Thymus (tissue), 14 donors: ENCODE results near the gene RNU6-1. TPM values are rescaled to one million over a fixed set of nuclear protein-coding genes. Genes with fewer than 3 reads are reported as not detected.

Experiments used
- DNase-seq, 9 donors: peaks; one replicate each; pipeline ENCODE4 v3.0.0-alpha.2; 2013; ENCODE audit warnings: low spot score in 9 of 9, low read depth in 6 of 9, missing footprints in 1 of 9
- H3K27ac ChIP-seq, 2 donors: one replicate each; pipeline ENCODE4 v1.5.1; 2013; ENCODE audit warnings: control low read depth in 1 of 2, low read depth in 1 of 2, low read length in 1 of 2, mild to moderate bottlenecking in 1 of 2, moderate library complexity in 1 of 2
- H3K27me3 ChIP-seq, 2 donors: one replicate each; pipeline ENCODE4 v1.5.1; 2013; ENCODE audit warnings: low read length in 1 of 2; ENCODE audit not compliant: control insufficient read depth in 2 of 2, insufficient read depth in 1 of 2
- H3K36me3 ChIP-seq, 2 donors: one replicate each; pipeline ENCODE4 v1.5.1; 2013; ENCODE audit warnings: low read length in 1 of 2, mild to moderate bottlenecking in 1 of 2, moderate library complexity in 1 of 2; ENCODE audit not compliant: control insufficient read depth in 2 of 2, insufficient read depth in 2 of 2
- H3K4me1 ChIP-seq, 2 donors: one replicate each; pipeline ENCODE4 v1.5.1; 2013; ENCODE audit warnings: low read length in 2 of 2; ENCODE audit not compliant: control insufficient read depth in 2 of 2, insufficient read depth in 2 of 2
- H3K4me3 ChIP-seq, 2 donors: one replicate each; pipeline ENCODE4 v1.5.1; 2013; ENCODE audit warnings: low read length in 2 of 2, control low read depth in 1 of 2, mild to moderate bottlenecking in 1 of 2
- H3K9me3 ChIP-seq, 2 donors: one replicate each; pipeline ENCODE4 v1.5.1; 2013; ENCODE audit warnings: low read length in 1 of 2, mild to moderate bottlenecking in 1 of 2; ENCODE audit not compliant: control insufficient read depth in 2 of 2, insufficient read depth in 1 of 2
- WGBS: extraction: QIAGEN DNeasy Blood & Tissue Kit; methylation state at CpG from one replicate; pipeline ENCODE4 v1.1.7; 2013; 5-methylcytosine and 5-hydroxymethylcytosine counted together
- long read RNA-seq, 10 donors: transcript quantifications; one replicate each; lab custom pipeline, GENCODE V29; 2026
- polyA plus RNA-seq: library from polyadenylated mRNA; stranded (reverse); fragments of 200-250 nt; gene quantifications from one replicate; pipeline ENCODE4 v1.2.3, GENCODE V29; 2013
- total RNA-seq: library from RNA; stranded (reverse); fragments of 120-200 nt; gene quantifications from one replicate; pipeline ENCODE4 v1.2.4, GENCODE V29; 2013
- donor health status: healthy.

Gene RNU6-1
- total RNA-seq: not detected
- polyA plus RNA-seq: not detected
- long read RNA-seq, donor 1: 0 reads
- long read RNA-seq, donor 2: 0 reads
- long read RNA-seq, donor 3: 0 reads
- long read RNA-seq, donor 4: 0 reads
- long read RNA-seq, donor 5: 0 reads
- long read RNA-seq, donor 6: 0 reads
- long read RNA-seq, donor 7: 0 reads
- long read RNA-seq, donor 8, partial matches to known transcripts: 0 of 1 reads
- long read RNA-seq, donor 8, other reads (novel, unspliced or antisense): 0 of 1 reads
- long read RNA-seq, donor 9: 0 reads
- long read RNA-seq, donor 10: 0 reads

DNA sequence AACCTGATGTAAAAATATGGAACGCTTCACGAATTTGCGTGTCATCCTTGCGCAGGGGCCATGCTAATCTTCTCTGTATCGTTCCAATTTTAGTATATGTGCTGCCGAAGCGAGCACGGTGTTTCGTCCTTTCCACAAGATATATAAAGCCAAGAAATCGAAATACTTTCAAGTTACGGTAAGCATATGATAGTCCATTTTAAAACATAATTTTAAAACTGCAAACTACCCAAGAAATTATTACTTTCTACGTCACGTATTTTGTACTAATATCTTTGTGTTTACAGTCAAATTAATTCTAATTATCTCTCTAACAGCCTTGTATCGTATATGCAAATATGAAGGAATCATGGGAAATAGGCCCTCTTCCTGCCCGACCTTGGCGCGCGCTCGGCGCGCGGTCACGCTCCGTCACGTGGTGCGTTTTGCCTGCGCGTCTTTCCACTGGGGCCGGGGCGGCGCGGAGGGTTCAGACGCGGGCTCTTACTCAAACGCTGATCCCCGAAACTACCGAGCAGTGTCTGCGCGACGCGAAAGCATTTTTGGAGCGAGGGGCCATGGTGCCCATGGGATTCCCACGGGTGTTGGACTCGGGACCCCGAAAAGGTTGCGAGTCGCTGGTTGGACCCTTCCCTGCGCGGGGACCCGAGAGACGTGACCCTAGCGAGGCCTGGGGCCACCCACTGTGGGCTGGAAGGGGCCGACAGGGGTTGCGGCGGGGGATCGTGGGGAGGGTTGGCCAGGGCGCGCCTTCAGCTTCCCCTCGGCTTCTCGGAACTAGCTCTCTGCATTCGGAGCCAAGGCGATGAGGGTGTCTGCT lies at the start of gene RNU6-1:
Gene RNU6-1 (minus strand): TSS at position 117 of the 820 bp plus-strand sequence.
- peak within 1 kb of the TSS; percentile 91 to 98 for H3K27ac ChIP-seq
- H3K27me3 ChIP-seq: peaks cover 11 to 43% of the 10 kb centered on the region in 2 donors
- DNase-seq: peak; percentile 92 to 99 (median 97)
- H3K4me1 ChIP-seq: peaks cover 11 to 33% of the 10 kb centered on the region in 2 donors
- H3K4me3 ChIP-seq: peak within 1 kb of the TSS; percentile 63 to 96
- under 1% methylated on average over 62 of the region's 62 CpGs for WGBS
- H3K36me3 ChIP-seq: no peaks in the 10 kb centered on the region
- H3K9me3 ChIP-seq: peaks cover 0 to 3% of the 10 kb centered on the region in 2 donors

DNA sequence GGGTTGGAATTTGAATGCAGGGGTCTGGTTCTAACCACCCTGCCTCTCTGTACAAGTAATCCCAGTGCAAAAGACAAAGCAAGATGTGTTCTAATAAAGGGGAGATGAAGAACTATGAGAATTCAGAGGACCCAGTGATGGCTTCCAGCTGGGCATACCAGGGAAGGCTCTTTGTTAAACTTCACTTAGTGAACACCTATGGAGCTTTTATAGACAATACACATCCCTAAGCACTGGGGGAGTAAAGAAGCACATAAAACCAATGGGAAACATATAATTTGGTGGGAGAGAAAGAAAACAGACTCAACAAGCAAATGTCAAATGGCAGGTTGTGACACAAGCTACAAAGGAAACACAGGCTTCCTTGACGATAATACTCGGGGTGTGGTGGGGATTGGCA lies 47.9 kb upstream of the RNU6-1 start:
- peaks cover 0 to 6% of the 10 kb centered on the region in 2 donors for H3K9me3 ChIP-seq
- no peak for DNase-seq
- no peak overlapping the region for H3K4me3 ChIP-seq
- H3K27me3 ChIP-seq: no peaks in the 10 kb centered on the region
- H3K36me3 ChIP-seq: no peaks in the 10 kb centered on the region
- WGBS: 97% methylated on average over 2 of the region's 2 CpGs
- no peak overlapping the region for H3K27ac ChIP-seq
- H3K4me1 ChIP-seq: peaks cover 0 to 20% of the 10 kb centered on the region in 2 donors

DNA sequence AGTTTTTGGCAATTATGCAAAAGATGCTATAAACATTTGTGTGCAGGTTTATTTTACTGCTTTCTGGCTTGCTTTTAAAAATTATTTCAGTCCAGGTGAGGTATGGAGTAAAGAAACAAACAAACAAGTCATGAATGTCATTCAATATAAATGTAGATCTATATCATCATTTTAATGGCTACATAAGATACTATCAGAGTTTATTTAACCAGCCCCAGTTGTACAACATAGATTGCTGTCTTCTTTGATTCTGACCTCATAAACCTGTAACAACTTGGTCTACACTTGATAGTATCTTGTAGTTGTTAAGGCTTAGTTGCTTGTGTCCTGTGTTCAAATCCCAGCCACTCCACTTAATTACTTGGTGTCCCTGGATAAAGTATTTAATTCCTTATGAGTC lies 46.0 kb upstream of the RNU6-1 start:
- Histone ChIP-seq H3K9me3 (peaks cover 0 to 6% of the 10 kb centered on the region in 2 donors), H3K27me3 (no peaks in the 10 kb centered on the region), H3K4me3 (no peak overlapping the region), H3K4me1 (peaks cover 3 to 34% of the 10 kb centered on the region in 2 donors), H3K27ac (no peak overlapping the region), H3K36me3 (no peaks in the 10 kb centered on the region)
- no peak for DNase-seq

DNA sequence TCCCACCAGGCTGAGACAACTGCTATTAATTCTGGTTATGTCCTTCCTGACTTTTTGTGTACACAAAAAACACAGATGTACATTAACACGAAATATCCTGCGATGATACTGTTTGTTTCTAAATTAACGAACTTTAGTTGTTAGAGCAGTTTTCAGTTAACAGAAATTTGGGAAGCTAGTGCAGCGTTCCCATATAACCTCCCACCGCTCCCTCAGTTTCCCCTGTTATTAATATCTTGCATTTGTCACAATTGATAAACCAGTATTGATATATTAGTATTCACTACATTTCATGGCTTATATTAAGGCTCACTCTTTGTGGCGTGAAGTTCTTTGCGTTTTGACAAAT lies 45.3 kb upstream of the RNU6-1 start:
- Histone ChIP-seq H3K4me1 (peaks cover 3 to 38% of the 10 kb centered on the region in 2 donors), H3K4me3 (peak overlapping the region; percentile 33 to 48), H3K9me3 (no peaks in the 10 kb centered on the region), H3K27ac (peak overlapping the region in 1 of 2 donors; percentile 50), H3K27me3 (no peaks in the 10 kb centered on the region), H3K36me3 (no peaks in the 10 kb centered on the region)
- WGBS: 75% methylated on average over 7 of the region's 7 CpGs
- no peak for DNase-seq

DNA sequence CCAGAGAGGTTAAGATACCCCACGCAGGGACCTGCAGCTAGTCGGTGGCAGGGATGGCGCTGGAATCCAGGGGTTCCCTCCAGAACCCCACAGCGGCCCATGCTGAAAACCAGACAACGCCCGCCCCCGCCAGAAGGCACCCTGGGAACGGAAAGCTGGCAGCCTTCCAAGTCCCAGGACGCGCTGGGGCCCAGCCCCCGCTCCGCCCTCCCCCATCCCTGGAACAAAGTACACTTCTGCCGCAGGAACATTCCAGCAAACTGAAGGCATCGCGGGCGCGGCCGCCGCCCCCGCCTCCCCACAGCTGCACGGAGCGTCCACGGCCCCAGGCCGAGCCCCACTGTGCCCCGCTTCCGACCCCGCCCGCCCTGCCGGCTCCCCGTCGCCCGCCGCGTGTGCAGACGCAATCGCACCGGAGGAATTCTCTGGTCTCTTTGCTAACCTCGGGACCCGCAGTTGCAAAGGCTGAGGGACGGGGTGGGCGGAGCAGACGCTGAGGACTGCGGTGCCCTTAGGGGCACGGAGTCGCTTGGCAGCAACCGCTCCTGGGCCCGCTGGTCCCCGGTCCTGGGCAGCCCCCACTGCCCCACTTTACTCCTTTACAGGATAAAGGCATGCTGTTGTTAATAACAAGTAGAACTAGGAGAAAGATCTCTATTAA lies 44.8 kb upstream of the RNU6-1 start:
- 3% methylated on average over 48 of the region's 48 CpGs for WGBS
- peaks cover 3 to 38% of the 10 kb centered on the region in 2 donors for H3K4me1 ChIP-seq
- no peaks in the 10 kb centered on the region for H3K27me3 ChIP-seq
- peak overlapping the region; percentile 44 to 50 for H3K27ac ChIP-seq
- H3K9me3 ChIP-seq: no peaks in the 10 kb centered on the region
- peak in 7 of 9 donors; percentile 34 to 67 (median 36) for DNase-seq
- H3K4me3 ChIP-seq: peak overlapping the region; percentile 33 to 48
- no peaks in the 10 kb centered on the region for H3K36me3 ChIP-seq

DNA sequence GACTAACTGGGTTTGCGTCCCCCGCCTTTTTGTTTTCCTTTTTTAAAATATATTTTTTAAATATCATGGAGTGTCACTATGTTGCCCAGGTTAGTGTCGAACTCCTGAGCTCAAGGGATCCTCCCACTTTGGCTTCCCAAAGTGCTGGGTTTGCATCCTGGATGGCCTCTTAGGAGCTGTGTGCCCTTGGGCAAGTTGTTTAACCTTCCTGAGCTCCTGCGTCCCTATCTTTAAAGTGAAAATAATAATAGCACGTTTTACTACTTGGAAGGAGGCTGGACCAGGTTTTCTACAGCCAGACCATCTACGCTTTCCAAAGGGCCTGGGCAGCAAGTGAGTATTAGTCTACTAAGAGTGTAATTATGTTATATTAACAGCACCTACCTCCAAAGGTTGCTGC lies 44.2 kb upstream of the RNU6-1 start:
- WGBS: 81% methylated on average over 6 of the region's 6 CpGs
- Histone ChIP-seq H3K9me3 (no peaks in the 10 kb centered on the region), H3K27me3 (no peaks in the 10 kb centered on the region), H3K36me3 (no peaks in the 10 kb centered on the region), H3K27ac (peak overlapping the region; percentile 19 to 23), H3K4me3 (peak overlapping the region in 1 of 2 donors; percentile 33), H3K4me1 (peaks cover 3 to 38% of the 10 kb centered on the region in 2 donors)
- DNase-seq: no peak

DNA sequence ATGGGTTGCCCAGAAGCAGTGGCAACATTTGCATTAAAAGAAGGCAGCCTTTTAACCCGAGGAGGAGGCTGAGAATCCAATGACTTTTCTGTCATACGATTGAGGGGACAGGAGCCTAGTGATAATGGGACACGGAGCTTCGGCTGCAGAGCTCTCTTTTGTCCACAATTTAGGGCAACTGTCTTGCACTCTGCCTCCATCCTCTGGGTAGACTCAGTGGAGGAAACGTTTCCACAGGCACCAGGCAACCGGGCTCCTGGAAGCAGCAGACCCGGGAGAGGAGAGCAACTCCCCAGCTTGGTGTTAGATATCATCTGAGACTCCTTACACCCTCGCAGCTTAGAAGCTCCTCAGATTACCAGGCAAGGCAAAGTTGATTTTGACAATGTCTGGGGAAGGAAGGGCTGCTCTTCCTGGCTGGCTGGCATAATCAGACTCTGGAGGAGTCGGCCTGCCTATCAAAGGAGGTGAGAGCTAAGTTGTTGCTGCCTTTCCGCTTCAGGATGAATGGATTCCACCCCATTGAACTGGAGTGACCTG lies 43.5 kb upstream of the RNU6-1 start:
- 85% methylated on average over 10 of the region's 10 CpGs for WGBS
- H3K27me3 ChIP-seq: no peaks in the 10 kb centered on the region
- H3K36me3 ChIP-seq: no peaks in the 10 kb centered on the region
- peaks cover 3 to 40% of the 10 kb centered on the region in 2 donors for H3K4me1 ChIP-seq
- no peaks in the 10 kb centered on the region for H3K9me3 ChIP-seq
- peak overlapping the region; percentile 36 to 46 for H3K27ac ChIP-seq
- DNase-seq: no peak
- no peak overlapping the region for H3K4me3 ChIP-seq

DNA sequence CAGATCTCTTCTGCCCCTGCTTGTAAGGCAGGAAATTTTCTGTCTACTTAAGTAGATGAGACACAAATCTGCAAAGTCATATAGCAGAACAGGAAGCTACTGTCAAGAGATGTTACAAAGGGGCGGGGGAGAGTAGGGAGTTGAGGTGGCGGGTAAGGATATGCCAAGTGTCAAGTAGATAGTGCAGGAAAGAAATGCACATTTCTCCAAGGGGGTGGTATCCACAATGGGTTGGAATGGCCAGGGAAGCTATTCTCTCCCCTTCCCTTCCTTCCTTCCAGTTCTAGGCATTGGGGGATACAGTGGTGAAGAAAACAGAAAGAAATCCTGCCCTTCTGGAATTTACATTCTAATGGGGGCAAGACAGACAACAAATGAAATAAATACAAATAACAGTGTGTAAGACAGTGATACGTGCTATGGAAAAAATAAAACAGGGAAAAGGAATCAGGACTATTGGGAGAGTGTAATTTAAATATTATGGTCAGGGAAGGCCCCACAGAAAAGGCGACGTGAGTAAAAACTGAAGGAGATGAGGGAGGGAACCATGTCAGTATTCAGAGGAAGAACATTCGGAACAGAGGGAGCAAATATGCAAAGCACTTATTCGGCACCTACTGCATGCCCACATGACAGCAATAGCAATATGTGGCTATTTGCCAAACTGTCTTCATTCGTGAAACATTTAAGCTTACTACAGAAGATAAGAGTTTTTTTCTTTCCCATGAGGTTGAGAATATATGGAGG lies 42.8 kb upstream of the RNU6-1 start:
- peak in 7 of 9 donors; percentile 37 to 82 (median 62) for DNase-seq
- Histone ChIP-seq H3K9me3 (no peaks in the 10 kb centered on the region), H3K27ac (peak overlapping the region; percentile 41 to 47), H3K36me3 (no peaks in the 10 kb centered on the region), H3K4me1 (peaks cover 3 to 40% of the 10 kb centered on the region in 2 donors), H3K4me3 (no peak overlapping the region), H3K27me3 (no peaks in the 10 kb centered on the region)
- WGBS: 58% methylated on average over 8 of the region's 8 CpGs
